Smooth muscle cell (in vitro differentiated cells): ENCODE data around the gene NRP2. TPM values are rescaled to one million over a fixed set of nuclear protein-coding genes. Genes with fewer than 3 reads are reported as not detected.

Source experiments
- DNase-seq: peaks from one replicate; lab custom pipeline; 2025; ENCODE audit not compliant: unreplicated experiment; lab: John Stamatoyannopoulos, UW
- H2AFZ ChIP-seq: fragments of 200-600 bp; sonication (generic); 2 replicates; pipeline ENCODE4 v1.6.0; 2016; ENCODE audit warnings: antibody characterized with exemption, low read depth, mild to moderate bottlenecking
- H3F3A ChIP-seq: fragments of 200-600 bp; sonication (generic); 2 replicates; pipeline ENCODE4 v1.6.0; 2017; ENCODE audit warnings: antibody characterized with exemption, low read depth
- H3K27ac ChIP-seq: fragments of 200-600 bp; sonication (generic); 2 replicates; pipeline ENCODE4 v1.5.1; 2016; ENCODE audit warnings: low read depth, mild to moderate bottlenecking
- H3K27me3 ChIP-seq: fragments of 200-600 bp; sonication (generic); 2 replicates; pipeline ENCODE4 v1.6.1; 2016; ENCODE audit warnings: low read depth, mild to moderate bottlenecking
- H3K36me3 ChIP-seq: fragments of 200-600 bp; sonication (generic); 2 replicates; pipeline ENCODE4 v1.5.1; 2016; ENCODE audit warnings: low read depth
- H3K4me1 ChIP-seq: fragments of 200-600 bp; sonication (generic); 2 replicates; pipeline ENCODE4 v1.5.1; 2016; ENCODE audit warnings: low read depth
- H3K4me2 ChIP-seq: fragments of 200-600 bp; sonication (generic); 2 replicates; pipeline ENCODE4 v1.6.0; 2016; ENCODE audit warnings: mild to moderate bottlenecking
- H3K4me3 ChIP-seq: fragments of 200-600 bp; sonication (generic); 2 replicates; pipeline ENCODE4 v1.5.1; 2016; ENCODE audit warnings: mild to moderate bottlenecking
- H3K79me2 ChIP-seq: fragments of 200-600 bp; sonication (generic); 2 replicates; pipeline ENCODE4 v1.6.0; 2016; ENCODE audit warnings: low read depth, mild to moderate bottlenecking
- H3K9ac ChIP-seq: fragments of 200-600 bp; sonication (generic); 2 replicates; pipeline ENCODE4 v1.6.0; 2016; ENCODE audit warnings: low read depth
- H3K9me3 ChIP-seq: fragments of 200-600 bp; sonication (generic); replicated peaks from 2 replicates; pipeline ENCODE4 v1.5.1; 2016; ENCODE audit warnings: low read depth
- H4K20me1 ChIP-seq: fragments of 200-600 bp; sonication (generic); 2 replicates; pipeline ENCODE4 v1.6.0; 2016; ENCODE audit warnings: low read depth
- WGBS: methylation state at CpG from one replicate; pipeline ENCODE4 v1.1.7; 2016; ENCODE audit warnings: low lambda C conversion rate; 5-methylcytosine and 5-hydroxymethylcytosine counted together
- polyA plus RNA-seq: library from polyadenylated mRNA; unstranded; fragments of >200 nt; fragmentation: Nextera tagmentation; extraction: Ambion mirVana; gene quantifications from 2 replicates; pipeline ENCODE4 v1.2.1, GENCODE V29; 2016
- total RNA-seq: library from RNA; depleted of rRNA; stranded (reverse); fragments of >200 nt; gene quantifications from 2 replicates; pipeline ENCODE4 v1.2.3, GENCODE V29; 2014
- TF ChIP-seq, protein P1 (sequence below): fragments of 200-600 bp; sonication (generic); IDR thresholded peaks from 2 replicates; pipeline ENCODE4 v1.5.1; 2017; ENCODE audit warnings: borderline replicate concordance, mild to moderate bottlenecking, antibody characterized with exemption; ENCODE audit not compliant: insufficient read depth, poor library complexity, severe bottlenecking

The NRP2 gene
- total and polyA plus RNA-seq, 2 experiments from 2014 or later, result 58.4 to 96.1 TPM

DNA sequence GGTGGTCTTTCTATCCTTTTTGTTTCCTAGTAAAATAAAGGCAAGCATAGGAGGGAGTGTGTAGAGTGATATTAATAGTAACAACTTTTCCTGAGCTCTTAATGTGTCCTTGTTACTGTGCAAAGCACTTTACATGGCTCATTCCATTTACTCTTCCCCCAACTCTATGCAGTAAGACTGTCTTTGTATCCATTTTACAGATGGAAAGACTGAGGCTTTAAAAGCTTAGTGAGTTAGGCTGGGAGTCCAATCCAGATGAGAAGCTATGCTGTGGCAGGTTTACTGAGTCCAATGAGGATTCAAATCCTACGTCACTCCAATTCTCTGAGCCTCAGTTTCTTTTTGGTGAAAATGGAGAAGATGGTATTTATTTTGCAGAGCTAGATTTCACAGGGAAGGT, 77.4 kb downstream of the NRP2 start:
- TF ChIP-seq, protein P1, sequence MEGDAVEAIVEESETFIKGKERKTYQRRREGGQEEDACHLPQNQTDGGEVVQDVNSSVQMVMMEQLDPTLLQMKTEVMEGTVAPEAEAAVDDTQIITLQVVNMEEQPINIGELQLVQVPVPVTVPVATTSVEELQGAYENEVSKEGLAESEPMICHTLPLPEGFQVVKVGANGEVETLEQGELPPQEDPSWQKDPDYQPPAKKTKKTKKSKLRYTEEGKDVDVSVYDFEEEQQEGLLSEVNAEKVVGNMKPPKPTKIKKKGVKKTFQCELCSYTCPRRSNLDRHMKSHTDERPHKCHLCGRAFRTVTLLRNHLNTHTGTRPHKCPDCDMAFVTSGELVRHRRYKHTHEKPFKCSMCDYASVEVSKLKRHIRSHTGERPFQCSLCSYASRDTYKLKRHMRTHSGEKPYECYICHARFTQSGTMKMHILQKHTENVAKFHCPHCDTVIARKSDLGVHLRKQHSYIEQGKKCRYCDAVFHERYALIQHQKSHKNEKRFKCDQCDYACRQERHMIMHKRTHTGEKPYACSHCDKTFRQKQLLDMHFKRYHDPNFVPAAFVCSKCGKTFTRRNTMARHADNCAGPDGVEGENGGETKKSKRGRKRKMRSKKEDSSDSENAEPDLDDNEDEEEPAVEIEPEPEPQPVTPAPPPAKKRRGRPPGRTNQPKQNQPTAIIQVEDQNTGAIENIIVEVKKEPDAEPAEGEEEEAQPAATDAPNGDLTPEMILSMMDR, result no peak
- Histone ChIP-seq H3K9ac (no peak overlapping the region), H3K4me1 (no peaks in the 10 kb centered on the region), H3K79me2 (no peaks in the 10 kb centered on the region), H3K9me3 (no peaks in the 10 kb centered on the region), H2AFZ (no peak overlapping the region), H3K27ac (no peak overlapping the region), H4K20me1 (no peaks in the 10 kb centered on the region), H3K27me3 (no peaks in the 10 kb centered on the region), H3K4me2 (no peak overlapping the region), H3F3A (peaks cover 12% of the 10 kb centered on the region), H3K4me3 (no peak overlapping the region), H3K36me3 (no peaks in the 10 kb centered on the region)
- no peak for DNase-seq
- WGBS, result 100% methylated on average over 1 of the region's 1 CpG

DNA sequence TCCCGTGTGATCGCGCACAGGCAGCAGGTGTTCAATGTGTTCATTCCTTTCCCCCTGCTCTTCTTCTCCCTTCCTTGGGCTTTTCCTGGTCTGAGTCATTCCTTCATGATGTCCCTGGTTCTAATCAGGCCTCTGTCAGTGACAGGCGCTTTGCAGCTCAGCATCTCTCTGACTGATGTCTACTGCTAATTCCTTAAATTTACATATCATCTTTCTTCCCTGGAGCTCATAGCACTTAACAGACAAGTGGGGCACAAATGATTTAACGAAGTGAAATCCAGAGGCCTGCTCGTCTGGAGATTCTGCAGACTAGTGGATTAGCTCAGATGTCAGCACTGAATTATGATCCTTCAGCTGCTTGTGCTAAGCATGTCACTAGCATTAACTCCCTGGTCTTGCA, 77.9 kb downstream of the NRP2 start:
- no peak for DNase-seq
- no peak overlapping the region for H3K4me3 ChIP-seq
- no peaks in the 10 kb centered on the region for H4K20me1 ChIP-seq
- H2AFZ ChIP-seq, result no peak overlapping the region
- H3K27me3 ChIP-seq, result no peaks in the 10 kb centered on the region
- H3K27ac ChIP-seq, result no peak overlapping the region
- H3K4me2 ChIP-seq, result no peak overlapping the region
- no peaks in the 10 kb centered on the region for H3K79me2 ChIP-seq
- H3F3A ChIP-seq, result peaks cover 12% of the 10 kb centered on the region
- TF ChIP-seq, protein P1, result no peak
- H3K4me1 ChIP-seq, result no peaks in the 10 kb centered on the region
- no peaks in the 10 kb centered on the region for H3K36me3 ChIP-seq
- H3K9ac ChIP-seq, result no peak overlapping the region
- no peaks in the 10 kb centered on the region for H3K9me3 ChIP-seq
- WGBS, result 37% methylated on average over 6 of the region's 6 CpGs

DNA sequence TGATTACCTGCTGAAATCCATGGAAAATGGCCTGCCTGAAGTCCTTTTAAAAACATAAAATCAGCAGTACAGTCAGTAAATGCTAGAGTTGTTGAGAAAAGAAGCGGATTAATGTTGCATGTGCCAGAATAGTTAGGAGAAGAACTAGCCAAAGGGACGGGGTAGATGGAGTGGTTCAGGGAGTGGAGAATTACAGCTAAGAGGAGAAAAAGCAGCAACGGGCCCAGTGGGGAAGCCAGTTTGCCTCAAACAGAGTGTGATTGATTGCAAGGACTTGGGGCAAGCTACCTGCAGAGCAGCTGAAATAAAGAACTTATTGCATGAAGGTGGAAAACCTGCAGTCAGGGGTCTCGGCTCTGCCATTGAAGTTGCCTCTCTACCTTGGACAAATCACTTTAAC, 79.1 kb downstream of the NRP2 start:
- Histone ChIP-seq H2AFZ (no peak overlapping the region), H3K27ac (no peak overlapping the region), H3K79me2 (no peaks in the 10 kb centered on the region), H3K36me3 (no peaks in the 10 kb centered on the region), H4K20me1 (no peaks in the 10 kb centered on the region), H3K4me1 (no peaks in the 10 kb centered on the region), H3K9ac (no peak overlapping the region), H3K9me3 (no peaks in the 10 kb centered on the region), H3K27me3 (no peaks in the 10 kb centered on the region), H3K4me3 (no peak overlapping the region), H3K4me2 (no peak overlapping the region), H3F3A (peaks cover 12% of the 10 kb centered on the region)
- TF ChIP-seq, protein P1, result no peak
- DNase-seq, result no peak
- WGBS, result 88% methylated on average over 4 of the region's 4 CpGs

DNA sequence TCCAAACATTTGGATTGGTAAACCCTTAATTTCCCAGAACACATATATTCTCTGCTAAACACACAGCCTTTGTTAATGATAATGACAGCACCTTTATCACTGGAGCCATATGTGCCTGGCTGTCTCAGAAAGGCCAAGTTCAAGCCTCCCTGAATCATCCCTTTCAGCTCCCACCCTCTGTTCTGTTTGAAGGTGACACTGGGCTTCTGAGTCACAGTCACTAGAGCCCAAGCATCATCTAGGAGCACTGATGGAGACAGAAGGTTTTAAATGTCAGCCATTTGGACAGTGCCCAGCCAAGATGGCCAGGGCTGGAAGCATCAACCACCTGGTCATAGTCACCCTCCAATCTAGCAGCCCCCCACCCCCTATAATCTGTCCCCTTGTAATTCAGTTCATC, 80.6 kb downstream of the NRP2 start:
- H2AFZ ChIP-seq, result no peak overlapping the region
- no peaks in the 10 kb centered on the region for H3K27me3 ChIP-seq
- H3K9ac ChIP-seq, result no peak overlapping the region
- no peaks in the 10 kb centered on the region for H3K9me3 ChIP-seq
- no peaks in the 10 kb centered on the region for H3K79me2 ChIP-seq
- H3K36me3 ChIP-seq, result no peaks in the 10 kb centered on the region
- H3K27ac ChIP-seq, result no peak overlapping the region
- H3K4me2 ChIP-seq, result no peak overlapping the region
- no peaks in the 10 kb centered on the region for H4K20me1 ChIP-seq
- H3K4me3 ChIP-seq, result no peak overlapping the region
- H3K4me1 ChIP-seq, result no peaks in the 10 kb centered on the region
- DNase-seq, result no peak
- peaks cover 12% of the 10 kb centered on the region for H3F3A ChIP-seq
- TF ChIP-seq, protein P1, result no peak
